PC-3 (cell line): ENCODE results near the gene PEX10.

Experiments used
- CTCF ChIP-seq: fragments of 300-600 bp; sonication (generic); conservative IDR thresholded peaks from 2 replicates; pipeline ENCODE4 v1.5.1; 2017; ENCODE audit warnings: antibody characterized with exemption, low read depth, mild to moderate bottlenecking, low read length
- EZH2 ChIP-seq: fragments of 300-600 bp; sonication (generic); IDR thresholded peaks from one replicate; pipeline ENCODE4 v1.6.1; 2017; ENCODE audit warnings: antibody characterized with exemption, mild to moderate bottlenecking, low read length; ENCODE audit not compliant: unreplicated experiment
- EZH2phosphoT487 ChIP-seq: fragments of 300-600 bp; sonication (generic); IDR thresholded peaks from 2 replicates; pipeline ENCODE4 v1.6.1; 2018; ENCODE audit warnings: mild to moderate bottlenecking, antibody characterized with exemption, low read length, borderline replicate concordance

GRCh38 chr1:2394220-2394619 is 18.1 kb downstream of the PEX10 start:
- no peak for TF ChIP-seq CTCF
- no peak for TF ChIP-seq EZH2
- no peak for TF ChIP-seq EZH2phosphoT487
